ENCODE measurements around the gene MLEC. TPM values are rescaled to one million over a fixed set of nuclear protein-coding genes. Genes with fewer than 3 reads are reported as not detected.

The MLEC gene
- total RNA-seq, 1 experiment from 2014 or later: 181 TPM

DNA sequence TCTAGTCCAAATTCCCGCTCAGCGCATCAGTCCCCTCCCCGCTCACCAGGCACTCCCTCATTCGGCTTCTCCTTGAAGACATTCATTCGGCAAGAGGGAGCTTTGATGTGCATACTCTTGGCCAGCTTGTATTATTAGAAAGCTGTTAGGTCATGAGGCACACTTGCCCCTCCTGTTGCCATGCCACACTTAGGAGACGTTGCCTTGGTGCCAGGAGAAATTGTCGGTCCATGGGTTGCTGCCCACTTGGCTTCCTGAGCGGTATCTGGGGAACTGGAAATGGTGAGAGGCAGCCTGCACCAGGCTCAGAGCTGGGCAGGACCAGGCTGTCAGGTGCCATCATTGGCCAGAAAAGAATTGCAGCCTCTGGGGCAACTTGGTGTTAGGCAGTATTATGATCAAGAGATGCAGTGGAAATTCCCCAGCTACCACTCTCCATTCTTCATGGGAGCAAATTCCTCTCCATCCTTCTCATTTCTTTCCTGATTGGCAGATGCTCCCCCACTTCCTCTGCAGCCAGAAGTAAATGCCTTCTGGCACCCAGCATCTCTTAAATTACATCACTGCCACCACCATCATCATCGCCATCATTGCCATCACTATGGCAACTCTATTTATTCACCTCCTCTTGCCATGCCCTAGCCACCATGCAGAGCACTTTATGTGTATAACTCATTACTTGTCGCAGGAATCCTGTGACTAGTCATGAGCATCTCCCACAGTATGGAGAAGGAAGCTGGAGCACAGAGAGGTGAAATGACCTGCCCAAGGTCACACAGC, 34.1 kb upstream of the MLEC start:
- Histone ChIP-seq H3K56ac (ENCODE audit: insufficient read length, low read depth, low read length) (no peak overlapping the region), H3K14ac (ENCODE audit: insufficient read depth, low read length) (no peak overlapping the region), H3K23ac (ENCODE audit: insufficient read length, low read depth, low read length) (no peak overlapping the region), H4K20me1 (ENCODE audit: control insufficient read depth, insufficient read depth, insufficient read length) (no peaks in the 10 kb centered on the region), H3K4ac (ENCODE audit: low read depth, low read length) (no peak overlapping the region), H2BK120ac (ENCODE audit: low read depth, low read length, poor library complexity, severe bottlenecking) (no peak overlapping the region), H2BK5ac (ENCODE audit: insufficient read length, low read length) (no peak overlapping the region), H4K5ac (ENCODE audit: insufficient read length, low read depth, low read length) (no peak overlapping the region), H4K8ac (replicated peaks; ENCODE audit: insufficient read length, low read depth, low read length) (no peak overlapping the region), H3K4me2 (ENCODE audit: insufficient read depth, insufficient read length, low read length) (no peak overlapping the region), H3K79me2 (ENCODE audit: insufficient read depth, low read length) (no peaks in the 10 kb centered on the region), H3K23me2 (ENCODE audit: insufficient read length, low read depth, low read length, poor library complexity, severe bottlenecking) (peaks cover 3% of the 10 kb centered on the region), H3K9ac (ENCODE audit: extremely low read depth, insufficient read length, low read length) (no peak overlapping the region), H4K91ac (ENCODE audit: insufficient read length, low read depth, low read length) (no peak overlapping the region), H3K9me3 (ENCODE audit: control insufficient read depth, low read depth, low read length) (no peaks in the 10 kb centered on the region), H2AFZ (ENCODE audit: low read length) (no peak overlapping the region), H3K79me1 (ENCODE audit: insufficient read depth, low read depth, low read length, poor library complexity, severe bottlenecking) (no peaks in the 10 kb centered on the region), H3K27ac (ENCODE audit: insufficient read length, low read depth, low read length) (no peak overlapping the region), H2BK15ac (ENCODE audit: low read depth, low read length) (no peak overlapping the region), H3K4me1 (ENCODE audit: insufficient read depth, low read length) (no peaks in the 10 kb centered on the region; the same call in 1 of the 2 replicates), H2AK5ac (ENCODE audit: insufficient read length, low read length) (no peak overlapping the region), H2BK12ac (ENCODE audit: insufficient read length, low read depth, low read length) (no peak overlapping the region), H3K18ac (ENCODE audit: insufficient read length, low read depth, low read length) (no peak overlapping the region), H3K27me3 (ENCODE audit: insufficient read depth, low read length) (no peaks in the 10 kb centered on the region), H3T11ph (ENCODE audit: low read length) (no peak overlapping the region), H2BK20ac (ENCODE audit: low read depth, low read length, poor library complexity, severe bottlenecking) (no peak overlapping the region)
- H3K4me3 Mint-ChIP-seq: 0 out of 5 replicates have a peak overlapping the region, but pooled peaks of 1 of the 2 experiments have one; percentile 19
- WGBS (ENCODE audit: extremely low coverage, insufficient read length, low lambda C conversion rate): no CpG with 5 or more reads among the region's 10 CpGs
- no peaks in the 10 kb centered on the region for H3K36me3 Mint-ChIP-seq (ENCODE audit: insufficient read depth in 1 of 3, low read depth in 3 of 3)
- TF ChIP-seq, protein P1, sequence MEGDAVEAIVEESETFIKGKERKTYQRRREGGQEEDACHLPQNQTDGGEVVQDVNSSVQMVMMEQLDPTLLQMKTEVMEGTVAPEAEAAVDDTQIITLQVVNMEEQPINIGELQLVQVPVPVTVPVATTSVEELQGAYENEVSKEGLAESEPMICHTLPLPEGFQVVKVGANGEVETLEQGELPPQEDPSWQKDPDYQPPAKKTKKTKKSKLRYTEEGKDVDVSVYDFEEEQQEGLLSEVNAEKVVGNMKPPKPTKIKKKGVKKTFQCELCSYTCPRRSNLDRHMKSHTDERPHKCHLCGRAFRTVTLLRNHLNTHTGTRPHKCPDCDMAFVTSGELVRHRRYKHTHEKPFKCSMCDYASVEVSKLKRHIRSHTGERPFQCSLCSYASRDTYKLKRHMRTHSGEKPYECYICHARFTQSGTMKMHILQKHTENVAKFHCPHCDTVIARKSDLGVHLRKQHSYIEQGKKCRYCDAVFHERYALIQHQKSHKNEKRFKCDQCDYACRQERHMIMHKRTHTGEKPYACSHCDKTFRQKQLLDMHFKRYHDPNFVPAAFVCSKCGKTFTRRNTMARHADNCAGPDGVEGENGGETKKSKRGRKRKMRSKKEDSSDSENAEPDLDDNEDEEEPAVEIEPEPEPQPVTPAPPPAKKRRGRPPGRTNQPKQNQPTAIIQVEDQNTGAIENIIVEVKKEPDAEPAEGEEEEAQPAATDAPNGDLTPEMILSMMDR (conservative IDR thresholded peaks at IDR 0.05): no peak
- no peak for DNase-seq
- peaks cover 30 to 42% of the 10 kb centered on the region in 2 experiments for H3K4me1 Mint-ChIP-seq
- H3K9me3 Mint-ChIP-seq: no peaks in the 10 kb centered on the region
- no peak overlapping the region for H3K27ac Mint-ChIP-seq
- peaks cover 3% of the 10 kb centered on the region for H3K27me3 Mint-ChIP-seq (ENCODE audit: low read depth)
